Jurkat, Clone E6-1 (cell line): Measurements from ENCODE around the gene LETM1.

ENCODE experiments used
- DNase-seq: peaks from one replicate; pipeline ENCODE4 v3.0.0-alpha.2; 2011; ENCODE audit warnings: low read depth, low spot score
- H3K4me3 ChIP-seq: 2 replicates; pipeline ENCODE4 v1.5.1; 2011; ENCODE audit warnings: mild to moderate bottlenecking, low read length, control low read depth, moderate library complexity

Gene LETM1

DNA sequence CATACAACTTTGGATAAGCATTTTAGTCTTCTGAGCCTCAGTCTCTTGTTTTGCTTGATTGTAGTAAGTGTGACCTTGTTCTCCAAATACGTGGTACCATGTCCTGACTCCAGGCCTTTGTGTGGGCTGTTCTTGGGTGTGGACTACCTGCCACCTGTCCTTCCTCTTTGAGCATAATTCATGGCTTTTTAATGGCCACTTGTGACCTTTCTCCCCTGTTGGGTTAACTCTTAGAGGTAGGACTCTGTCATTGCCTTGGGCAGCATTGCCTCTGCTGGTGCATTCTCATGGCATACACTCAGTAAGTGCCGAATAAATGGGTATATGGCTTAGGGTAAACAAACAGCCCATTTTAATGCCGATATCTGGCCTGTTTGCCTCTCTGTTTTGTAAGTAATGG lies 18.2 kb upstream of the LETM1 start:
- DNase-seq = no peak
- H3K4me3 ChIP-seq = no peak overlapping the region

DNA sequence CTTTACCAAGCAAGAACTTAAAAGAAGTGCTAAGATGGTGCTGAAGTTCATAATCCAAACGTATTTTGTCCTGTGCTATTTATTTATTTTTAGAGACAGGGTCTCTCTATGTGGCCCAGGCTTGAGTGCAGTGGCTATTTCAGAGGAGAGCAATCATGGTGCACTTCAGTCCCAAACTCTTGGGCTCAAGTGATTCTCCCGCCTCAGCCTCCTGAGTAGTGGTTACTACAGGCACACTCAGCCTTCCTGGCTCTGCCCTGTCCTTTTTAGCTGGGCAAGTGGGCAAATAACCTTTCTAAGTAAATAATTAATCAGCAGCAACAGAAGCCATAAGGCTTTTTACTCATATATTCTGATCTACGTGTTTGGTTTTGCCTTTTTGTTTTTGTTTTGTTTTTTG lies 17.8 kb upstream of the LETM1 start:
- DNase-seq = no peak
- H3K4me3 ChIP-seq = no peak overlapping the region

DNA sequence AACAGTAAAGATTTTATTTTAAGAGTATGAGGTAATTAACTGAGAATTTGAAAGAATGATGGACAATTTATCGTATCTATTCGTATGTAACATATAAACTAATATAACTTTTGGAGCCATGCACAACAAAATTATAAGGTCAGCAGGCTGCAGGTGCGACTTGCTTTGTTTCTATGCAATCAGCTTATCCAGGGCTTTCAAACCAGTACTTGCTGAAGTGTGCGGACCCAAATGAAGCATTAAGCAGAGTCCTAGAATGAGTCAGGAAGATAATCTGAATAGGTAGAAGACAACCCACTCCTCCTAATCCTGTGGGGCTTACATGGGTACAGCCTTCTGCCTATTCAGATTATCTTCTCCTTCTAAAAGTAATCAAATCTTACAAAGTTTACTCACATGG lies 17.3 kb upstream of the LETM1 start:
- no peak for DNase-seq
- H3K4me3 ChIP-seq = peak overlapping the region; percentile 90

DNA sequence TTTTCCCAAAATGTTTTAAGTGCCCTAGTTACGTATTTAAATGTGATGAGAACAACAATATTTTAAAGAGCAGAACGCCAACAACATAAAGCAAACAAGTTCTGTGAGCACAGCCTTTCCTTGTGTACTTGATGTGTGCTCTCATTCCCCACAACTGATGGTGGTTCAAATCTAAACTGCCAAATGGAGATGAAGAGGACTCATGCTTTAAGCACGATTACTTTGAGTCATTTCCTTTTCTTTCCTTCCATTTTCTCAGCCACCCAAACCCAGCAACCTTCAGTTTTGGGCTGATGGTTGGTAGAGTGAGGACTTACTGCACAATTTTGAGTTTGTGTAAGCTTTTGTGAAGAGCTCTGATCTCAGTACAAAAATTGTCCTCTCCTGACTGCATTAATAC lies 16.9 kb upstream of the LETM1 start:
- peak overlapping the region; percentile 90 for H3K4me3 ChIP-seq
- peak; percentile 66 for DNase-seq

DNA sequence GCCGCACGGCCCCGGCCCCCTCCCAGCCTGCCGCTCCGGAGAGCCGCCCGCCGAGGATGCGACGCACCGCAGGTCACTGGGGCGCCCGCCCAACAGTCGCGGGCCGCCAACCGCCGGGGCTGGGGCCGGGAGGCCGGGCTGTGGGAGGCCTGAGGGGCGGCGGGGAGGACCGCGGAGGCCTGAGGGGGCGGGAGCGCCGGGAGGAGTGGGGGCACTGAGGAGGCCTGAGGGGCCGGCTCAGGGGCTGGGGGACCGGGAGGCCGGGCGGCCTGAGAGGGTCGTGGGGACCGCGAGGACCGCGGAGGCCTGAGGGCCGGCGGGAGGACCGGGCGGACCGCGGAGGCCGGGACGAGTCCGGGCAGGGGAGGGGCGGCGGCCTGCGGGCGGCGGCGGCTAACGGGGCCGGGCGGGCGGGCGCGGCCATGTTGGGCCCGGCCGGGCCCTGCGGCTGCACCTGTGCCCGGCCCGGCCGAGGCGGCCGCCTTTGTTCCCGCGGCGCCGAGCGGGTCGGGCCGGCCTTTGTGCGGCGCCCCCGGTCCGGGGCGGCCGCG lies 15.6 kb upstream of the LETM1 start:
- H3K4me3 ChIP-seq = peak overlapping the region; percentile 90
- DNase-seq = no peak

DNA sequence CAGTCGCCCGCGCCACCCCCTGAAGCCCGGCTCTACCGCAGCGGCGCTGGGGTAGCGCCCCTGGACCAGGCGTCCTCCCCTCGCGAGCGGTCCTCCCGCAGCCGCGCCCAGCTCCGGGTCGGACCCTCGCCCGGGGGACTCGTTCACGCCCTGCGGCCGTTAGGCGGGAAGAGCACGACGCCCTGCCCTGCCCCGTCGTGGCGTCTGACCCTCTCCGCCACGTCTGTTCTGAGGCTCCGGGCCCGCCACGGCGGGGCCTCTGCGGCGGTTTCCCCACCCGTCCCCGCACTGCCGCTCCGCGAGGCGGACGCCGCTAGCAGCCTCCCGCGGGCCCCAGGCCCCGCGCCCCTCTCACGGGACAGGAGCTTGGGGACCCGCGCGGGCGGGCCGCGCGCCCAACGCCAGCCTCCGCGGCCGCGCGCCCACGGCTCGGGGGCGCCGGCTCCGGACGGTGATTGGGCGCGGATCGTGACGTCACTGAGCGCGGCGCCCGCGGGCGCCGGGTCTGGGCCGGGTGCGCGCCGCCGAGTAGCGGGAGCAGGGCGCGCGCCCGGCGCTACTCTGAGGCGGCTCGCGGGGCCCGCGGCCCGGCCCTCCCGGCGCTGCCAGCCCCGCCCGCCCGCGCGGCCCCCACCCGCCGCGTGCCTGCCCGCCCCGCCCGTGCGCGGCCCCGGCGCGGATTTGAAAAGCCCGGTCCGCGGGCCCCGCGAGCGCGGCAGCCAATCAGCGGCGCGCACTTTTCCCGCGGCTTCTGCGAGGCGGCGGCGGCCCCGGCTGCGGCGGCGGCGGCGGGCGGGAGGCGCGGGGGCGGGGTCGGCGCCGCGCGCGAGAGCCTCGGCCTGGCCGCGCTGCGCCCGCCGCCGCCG lies 14.9 kb upstream of the LETM1 start, which contains the start of gene NSD2:
Gene NSD2, plus strand, starts transcription at position 816 of the 866 bp plus-strand sequence. CDS start 29,262 bp downstream, outside the sequence.
- H3K4me3 ChIP-seq = peak within 1 kb of the TSS; percentile 90
- peak; percentile 86 for DNase-seq

DNA sequence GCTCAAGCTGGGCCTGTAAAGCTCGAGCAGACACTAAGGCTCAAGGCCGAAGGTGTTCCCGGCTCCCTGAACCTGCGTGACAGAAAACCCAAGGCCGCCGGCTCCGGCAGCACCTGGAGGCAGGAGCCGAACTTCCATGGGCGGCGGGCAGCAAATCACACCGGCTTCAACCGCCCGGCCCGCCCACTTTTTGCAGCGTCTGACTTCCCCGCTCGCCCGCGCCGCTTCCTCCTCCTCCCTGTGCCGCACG lies 14.3 kb upstream of the LETM1 start:
- peak overlapping the region; percentile 70 for H3K4me3 ChIP-seq

DNA sequence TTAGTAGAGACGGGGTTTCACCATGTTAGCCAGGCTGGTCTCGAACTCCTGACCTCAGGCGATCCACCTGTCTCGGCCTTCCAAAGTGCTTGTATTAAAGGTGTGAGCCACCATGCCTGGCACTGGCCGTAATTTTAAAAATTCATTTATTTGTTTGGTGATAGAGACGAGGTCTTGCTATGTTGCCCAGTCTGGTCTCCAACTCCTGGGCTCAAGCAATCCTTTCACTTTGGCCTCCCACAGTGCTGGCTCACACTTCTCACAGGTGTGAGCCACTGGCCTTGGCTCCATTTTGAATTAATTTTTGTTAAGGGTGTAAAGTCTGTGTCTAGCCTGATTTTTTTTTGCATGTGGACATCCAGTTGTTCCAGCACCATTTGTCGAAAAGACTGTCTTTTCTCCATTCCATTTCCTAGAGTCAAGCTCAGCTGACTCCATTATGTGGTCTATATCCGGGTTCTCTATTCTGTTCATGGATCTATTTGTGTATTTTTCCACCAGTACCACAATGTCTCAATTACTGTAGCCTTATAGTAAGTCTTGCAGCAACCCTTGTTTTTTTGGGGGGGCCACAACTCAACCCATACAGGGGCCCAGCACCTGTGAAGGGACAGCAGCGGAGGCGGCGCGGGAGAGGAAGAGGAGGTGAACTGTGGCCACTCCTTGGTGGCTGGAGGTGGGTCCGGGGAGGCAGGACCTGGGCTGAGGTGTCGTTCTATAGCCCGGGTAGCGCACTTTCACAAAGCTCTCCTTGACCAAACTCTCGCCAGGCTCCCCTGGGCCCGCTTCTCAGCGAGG lies 13.8 kb upstream of the LETM1 start:
- H3K4me3 ChIP-seq = peak overlapping the region; percentile 70
- no peak for DNase-seq

More for the DNA sequence above, 14.3 kb upstream of the LETM1 start:
- peak; percentile 73 for DNase-seq

DNA sequence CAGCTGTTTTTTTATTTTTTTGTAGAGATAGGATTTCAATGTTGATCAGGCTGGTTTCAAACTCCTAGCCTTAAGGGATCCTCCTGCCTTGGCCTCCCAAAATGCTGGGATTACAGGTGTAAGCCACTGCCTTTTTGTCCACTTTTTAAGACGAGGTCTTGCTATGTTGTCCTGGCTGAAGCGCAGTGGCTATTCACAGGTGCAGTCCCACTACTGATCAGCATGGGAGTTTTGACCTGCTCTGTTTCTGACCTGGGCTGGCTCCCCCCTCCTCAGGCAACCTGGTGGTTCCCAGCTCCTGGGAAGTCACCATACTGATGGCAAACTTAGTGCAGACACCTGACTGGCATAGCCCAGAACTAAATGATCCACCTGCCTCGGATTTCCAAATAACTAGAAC lies 13.0 kb upstream of the LETM1 start:
- no peak overlapping the region for H3K4me3 ChIP-seq
- DNase-seq = no peak

DNA sequence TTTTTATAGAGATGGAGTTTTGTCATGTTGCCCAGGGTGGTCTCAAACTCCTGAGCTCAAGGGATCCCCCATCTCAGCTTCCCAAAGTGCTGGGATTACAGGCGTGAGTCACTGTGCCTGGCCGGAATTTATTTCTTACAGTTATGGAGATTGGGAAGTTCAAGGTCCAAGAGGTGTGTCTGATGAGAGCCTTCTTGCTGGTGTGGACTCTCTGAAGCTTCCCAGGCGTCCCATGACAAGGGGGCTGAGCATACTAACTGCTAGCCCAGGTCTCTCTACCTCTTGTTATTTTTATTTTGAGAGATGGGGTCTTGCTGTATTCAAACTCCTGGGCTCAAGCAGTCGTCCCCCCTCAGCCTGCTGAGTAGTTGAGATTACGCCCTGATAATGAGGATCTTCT lies 12.3 kb upstream of the LETM1 start:
- no peak overlapping the region for H3K4me3 ChIP-seq
- DNase-seq = no peak

DNA sequence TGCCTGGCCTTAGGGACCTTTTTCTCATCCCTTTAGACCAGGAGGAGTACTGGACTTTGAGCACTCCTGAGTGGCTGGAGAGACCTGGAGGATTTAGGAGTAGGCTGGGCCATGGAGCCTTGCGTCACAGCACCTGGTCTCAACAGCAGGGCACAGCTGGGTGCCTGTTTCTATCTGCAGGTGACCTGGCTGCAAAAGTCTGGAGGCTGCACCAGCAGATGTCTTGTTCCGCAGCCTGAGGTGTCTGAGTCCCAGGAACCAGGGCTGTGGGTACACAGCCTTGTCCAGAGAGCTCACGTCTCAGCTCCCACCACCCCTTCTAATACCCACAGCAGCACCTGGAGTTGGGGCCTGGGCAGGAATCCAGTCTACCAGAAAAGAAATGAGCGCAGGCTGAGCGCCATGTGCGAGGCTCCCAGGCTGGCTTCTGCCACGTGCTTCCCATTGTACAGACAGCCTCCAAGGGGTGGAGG lies 10.3 kb upstream of the LETM1 start:
- no peak for DNase-seq
- no peak overlapping the region for H3K4me3 ChIP-seq

DNA sequence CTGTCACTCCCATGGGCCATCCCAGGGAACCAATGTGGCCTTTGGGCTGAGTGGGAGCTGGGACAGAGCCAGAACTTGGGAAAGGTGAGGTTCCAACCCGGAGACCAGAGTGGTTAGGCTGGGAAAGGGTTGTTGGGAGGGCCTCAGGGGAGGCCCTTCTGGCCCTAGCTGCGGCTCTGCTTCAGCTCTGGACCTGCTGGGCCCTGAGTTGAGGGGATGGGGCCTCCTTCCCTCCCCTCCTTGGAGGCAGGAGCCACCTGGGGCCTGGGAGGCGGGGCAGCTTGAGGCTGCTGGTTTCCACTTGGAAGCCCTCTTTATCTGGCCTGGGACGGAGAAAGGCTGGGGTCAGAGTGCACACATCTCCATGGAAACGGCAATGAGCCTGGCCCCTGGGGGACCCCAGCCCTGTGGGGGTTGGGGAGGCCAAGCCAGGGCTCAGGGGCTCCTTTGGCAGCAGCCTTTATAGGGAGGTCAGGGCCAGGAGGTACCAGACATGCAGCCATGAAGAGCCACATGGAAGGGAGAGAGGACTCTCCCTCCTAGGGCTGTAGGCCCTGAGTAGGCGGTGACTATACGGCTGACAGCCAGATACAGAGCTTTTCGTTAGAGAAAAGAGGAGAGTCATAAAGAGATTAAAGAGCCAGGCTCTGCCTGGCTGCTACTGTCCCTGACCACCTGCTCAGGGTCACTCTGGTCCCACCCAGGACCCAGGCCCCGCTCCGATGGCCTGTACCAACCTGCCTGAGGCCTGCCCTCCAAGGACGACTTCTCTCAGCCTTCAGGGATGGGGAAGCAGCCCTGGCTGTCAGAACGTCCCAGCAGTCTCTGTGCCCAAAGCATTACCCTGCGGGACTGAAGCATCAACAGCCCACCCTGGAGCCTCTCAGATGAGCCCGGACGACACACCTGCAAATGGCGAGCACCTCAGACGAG lies 8.4 kb upstream of the LETM1 start:
- no peak for DNase-seq
- H3K4me3 ChIP-seq = no peak overlapping the region

DNA sequence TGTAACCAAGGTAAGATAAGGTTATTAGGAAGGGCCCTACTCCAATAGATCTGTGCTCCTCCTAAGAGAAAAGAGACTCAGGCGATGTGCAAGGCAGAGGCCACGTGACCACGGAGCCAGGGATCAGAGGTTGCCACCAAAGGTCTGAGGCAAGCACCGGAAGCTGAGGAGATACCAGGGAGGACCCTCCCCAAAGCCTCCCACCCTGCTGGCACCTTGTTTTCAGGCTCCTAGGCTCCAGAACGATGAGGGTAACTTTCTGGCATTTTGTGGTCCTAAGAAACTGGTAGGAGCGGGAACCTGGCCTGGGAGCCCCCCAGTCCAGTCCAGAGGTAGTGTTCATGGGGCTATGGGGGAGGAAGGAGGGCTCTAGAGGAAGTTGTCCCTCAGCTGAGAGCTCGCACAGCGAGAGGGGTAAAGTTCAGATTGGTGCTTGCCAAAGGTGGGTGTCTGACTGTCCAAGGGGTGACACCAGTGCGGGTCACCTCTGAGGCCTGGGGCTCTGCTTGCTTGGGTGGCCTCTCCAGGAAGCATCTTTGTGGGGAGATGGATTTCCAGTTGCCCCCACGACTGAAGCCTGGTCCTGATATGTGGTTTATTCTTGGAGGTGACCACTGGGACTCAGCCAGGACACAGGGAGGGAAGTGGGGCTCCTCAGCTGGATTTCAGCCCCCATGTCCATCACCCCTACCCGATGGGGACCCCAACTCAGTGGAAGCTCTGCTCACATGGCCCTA lies 7.5 kb upstream of the LETM1 start:
- DNase-seq = no peak
- no peak overlapping the region for H3K4me3 ChIP-seq

DNA sequence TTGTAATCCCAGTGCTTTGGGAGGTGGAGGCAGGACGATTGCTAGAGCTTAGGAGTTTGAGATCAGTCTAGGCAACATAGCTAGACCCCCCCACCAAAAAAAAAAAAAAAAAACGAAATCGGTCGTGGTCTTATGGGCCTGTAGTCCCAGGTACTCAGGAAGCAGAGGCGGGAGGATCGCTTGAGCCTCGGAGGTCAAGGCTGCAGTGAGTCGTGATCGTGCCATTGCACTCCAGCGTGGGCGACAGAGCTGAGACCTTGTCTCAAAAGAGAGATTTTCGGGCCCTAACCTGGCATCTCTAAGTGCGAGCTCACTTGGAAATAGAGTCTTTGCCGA lies 7.0 kb upstream of the LETM1 start:
- H3K4me3 ChIP-seq = no peak overlapping the region
- no peak for DNase-seq

DNA sequence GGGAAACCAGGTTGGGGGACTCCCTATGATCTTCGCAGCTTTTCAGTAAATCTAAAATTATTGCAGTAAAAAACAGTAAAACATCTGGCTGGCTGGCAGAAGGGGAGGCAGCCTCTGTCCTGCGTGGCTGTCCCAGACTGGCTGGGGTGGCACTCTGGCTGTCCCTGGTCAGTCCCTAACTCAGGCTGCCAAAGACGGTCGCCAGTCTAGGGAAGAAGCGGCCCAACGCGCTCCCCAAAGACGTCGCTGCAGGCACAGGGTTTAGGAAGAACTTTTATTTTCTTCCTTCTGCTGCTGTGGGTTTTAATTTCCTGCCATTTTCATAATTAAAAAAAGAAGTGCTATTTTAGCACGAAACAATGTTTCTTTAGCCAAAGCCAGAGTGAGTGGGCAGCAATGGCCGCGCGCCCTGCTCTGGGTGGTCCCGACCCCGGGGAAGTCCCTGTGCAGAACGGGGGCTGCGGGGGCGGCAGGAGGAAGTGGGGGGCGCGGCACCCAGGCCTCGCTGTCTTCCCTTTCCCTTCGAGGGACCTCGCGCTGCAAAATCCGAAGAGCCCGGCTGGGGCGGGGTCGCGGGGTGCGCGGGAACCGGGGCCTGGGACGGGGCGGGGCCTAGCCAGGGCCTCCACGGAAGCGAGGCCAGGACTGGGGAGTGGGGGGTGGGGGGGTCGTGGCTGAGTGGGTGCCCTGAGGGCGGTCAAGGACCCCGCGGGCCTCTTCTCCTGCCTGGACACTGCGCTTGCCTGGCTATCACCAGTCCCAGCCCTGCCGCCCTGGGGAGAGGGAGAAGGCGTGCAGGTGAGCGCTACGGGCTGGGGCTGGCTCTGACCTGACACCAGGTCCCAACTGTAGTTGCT lies 6.3 kb upstream of the LETM1 start:
- DNase-seq = no peak
- no peak overlapping the region for H3K4me3 ChIP-seq

DNA sequence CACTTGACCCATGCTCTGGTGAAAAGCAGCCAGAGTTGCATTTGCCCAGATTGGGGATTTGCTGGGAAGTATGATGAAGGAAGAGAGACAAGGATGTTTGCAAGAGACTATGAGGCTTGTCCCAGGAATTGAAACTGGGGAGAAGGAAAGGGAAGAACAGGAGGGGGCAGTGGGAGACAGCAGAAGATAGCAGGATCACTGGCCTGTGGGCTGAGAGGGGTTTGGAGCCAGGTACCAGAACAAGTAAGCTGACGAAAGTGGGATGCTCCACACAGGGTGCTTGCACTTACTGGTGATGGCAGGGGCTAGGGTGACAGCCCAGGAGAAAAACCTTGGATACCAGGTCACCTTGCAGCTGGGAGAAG lies 3.4 kb upstream of the LETM1 start:
- no peak overlapping the region for H3K4me3 ChIP-seq
- no peak for DNase-seq

DNA sequence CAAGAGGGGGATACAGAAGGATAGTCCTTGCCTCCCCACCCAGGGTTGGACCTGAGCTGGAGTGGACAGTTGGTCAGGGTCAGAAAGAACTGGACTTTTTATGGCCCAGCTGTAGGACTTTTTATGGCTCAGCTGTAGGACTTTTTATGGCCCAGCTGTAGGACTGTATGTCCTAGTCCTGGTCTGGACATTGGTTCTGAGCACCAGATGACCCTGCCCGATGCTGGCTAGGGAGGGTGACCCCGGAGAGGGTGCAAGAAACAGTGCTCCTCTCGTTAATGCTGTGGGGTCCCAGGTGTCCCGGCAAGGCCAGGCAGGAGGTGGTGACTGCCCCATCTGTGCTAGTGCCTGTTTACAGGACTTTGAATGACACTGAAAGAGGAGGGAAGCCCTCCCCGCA lies 2.0 kb upstream of the LETM1 start:
- no peak overlapping the region for H3K4me3 ChIP-seq
- DNase-seq = no peak
